OCI-LY1 (cell line): ENCODE results near the gene GALNT1.

Experiments
- CTCF ChIP-seq: fragments of 200-600 bp; sonication (generic), shearing (Covaris generic); IDR thresholded peaks from 2 replicates; pipeline ENCODE4 v1.5.1; 2017; ENCODE audit warnings: mild to moderate bottlenecking, antibody characterized with exemption, low read length, moderate library complexity, mixed read lengths
- EZH2 ChIP-seq: fragments of 200-600 bp; sonication (generic), shearing (Covaris generic); IDR thresholded peaks from 2 replicates; pipeline ENCODE4 v1.8.0; 2017; ENCODE audit warnings: borderline replicate concordance, mixed run types, mild to moderate bottlenecking, antibody characterized with exemption, low read length, moderate library complexity, mixed read lengths

DNA sequence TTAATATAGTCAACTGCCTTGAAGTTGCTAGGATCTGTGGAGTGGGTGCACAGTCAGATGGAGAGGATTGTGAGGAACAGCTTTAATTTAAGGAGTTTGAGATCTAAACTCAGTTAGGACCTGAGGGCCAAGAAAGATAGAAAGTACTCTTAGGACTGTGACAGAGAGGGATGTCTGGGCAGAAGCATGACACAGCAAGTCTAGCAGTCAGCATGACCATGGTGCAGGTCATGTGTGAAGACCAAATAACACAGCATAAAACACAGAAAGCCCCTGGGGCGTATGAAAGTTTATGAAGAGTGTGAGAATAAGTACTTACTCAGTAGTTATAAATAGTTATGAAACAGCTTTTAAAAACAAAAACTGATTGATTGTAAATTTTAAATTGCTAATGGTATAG is 107.2 kb downstream of the GALNT1 start:
- TF ChIP-seq EZH2 (no peak), CTCF (no peak)
